ENCODE measurements around the gene TMEM131. TPM values are rescaled to one million over a fixed set of nuclear protein-coding genes. Genes with fewer than 3 reads are reported as not detected.
"Not testable (repeated sequence)": the region's sequence is repeated elsewhere in the genome, so short reads cannot be mapped to it uniquely, and the experiment has no call there.

TMEM131 gene
- total and polyA plus RNA-seq, 2 experiments from 2014 or later = 9.2 to 22.7 TPM

DNA sequence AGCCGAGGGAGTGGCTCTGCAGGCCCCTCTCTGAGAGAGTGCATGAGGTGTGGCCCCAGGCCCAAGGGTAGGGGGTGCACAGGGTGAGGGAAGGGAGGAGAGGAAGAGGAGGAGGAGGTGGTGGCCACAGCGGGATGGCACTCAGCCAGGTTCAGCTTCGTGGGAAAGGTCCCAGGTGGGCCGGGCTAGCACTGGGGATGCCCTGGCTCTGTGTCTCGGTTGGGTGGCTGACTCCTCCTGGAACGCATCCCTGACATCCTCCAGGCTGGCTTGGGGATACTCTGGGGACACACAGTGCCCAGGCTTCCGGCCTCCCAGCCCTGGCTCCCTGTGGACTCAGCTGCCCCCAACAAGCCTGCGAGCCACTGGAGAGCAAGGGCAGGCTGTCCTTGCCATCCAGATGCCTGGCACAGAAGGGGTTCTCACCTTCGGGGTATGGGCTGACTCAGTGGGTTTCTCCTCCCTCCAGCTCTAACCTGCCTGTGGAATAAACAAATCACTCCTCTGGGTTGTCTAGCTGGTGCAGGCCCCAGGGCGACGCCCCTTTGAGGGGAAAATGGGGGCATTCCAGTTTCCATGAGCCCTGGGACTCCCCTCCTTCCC lies 283.0 kb downstream of the TMEM131 start:
- no peaks in the 10 kb centered on the region for H3K4me1 ChIP-seq (ENCODE audit: insufficient read depth)
- no peaks in the 10 kb centered on the region for H3K27me3 ChIP-seq (ENCODE audit: insufficient read depth)
- Mint-ChIP-seq H3K27me3 (ENCODE audit: insufficient read depth, low read depth, poor library complexity) (peaks cover 7% of the 10 kb centered on the region), H3K4me3 (no peak overlapping the region), H3K36me3 (ENCODE audit: low read depth) (peaks cover 2% of the 10 kb centered on the region; the same call in 2 of the 3 replicates), H3K27ac (no peak overlapping the region), H3K4me1 (peaks cover 6% of the 10 kb centered on the region), H3K9me3 (no peaks in the 10 kb centered on the region; the same call in 2 of the 3 replicates)
- no peak overlapping the region for H3K27ac ChIP-seq (ENCODE audit: low read depth)
- H3K9me2 ChIP-seq (ENCODE audit: insufficient read depth) = no peaks in the 10 kb centered on the region
- no peaks in the 10 kb centered on the region for H3K79me2 ChIP-seq (replicated peaks; ENCODE audit: insufficient read depth)
- H3K4me2 ChIP-seq = no peak overlapping the region
- no peak for DNase-seq (ENCODE audit: low spot score)
- no peaks in the 10 kb centered on the region for H3F3A ChIP-seq (replicated peaks; ENCODE audit: low read depth)
- H2AFZ ChIP-seq = peak overlapping the region; percentile 47; the same call in 1 of the 2 replicates
- no peaks in the 10 kb centered on the region for H3K36me3 ChIP-seq (ENCODE audit: insufficient read depth)
- no peaks in the 10 kb centered on the region for H4K20me1 ChIP-seq (replicated peaks; ENCODE audit: insufficient read depth)
- no peak for ATAC-seq
- TF ChIP-seq EZH2phosphoT487 (IDR thresholded peaks at IDR 0.05; ENCODE audit: unreplicated experiment) (no peak), ZNF331 (CRISPR knock-in tag; IDR thresholded peaks at IDR 0.05; ENCODE audit: low read depth) (no peak), JUNB (IDR thresholded peaks at IDR 0.05; ENCODE audit: unreplicated experiment) (no peak), NANOG (IDR thresholded peaks at IDR 0.05; ENCODE audit: borderline replicate concordance) (no peak)
- no peak overlapping the region for H3K4me3 ChIP-seq

DNA sequence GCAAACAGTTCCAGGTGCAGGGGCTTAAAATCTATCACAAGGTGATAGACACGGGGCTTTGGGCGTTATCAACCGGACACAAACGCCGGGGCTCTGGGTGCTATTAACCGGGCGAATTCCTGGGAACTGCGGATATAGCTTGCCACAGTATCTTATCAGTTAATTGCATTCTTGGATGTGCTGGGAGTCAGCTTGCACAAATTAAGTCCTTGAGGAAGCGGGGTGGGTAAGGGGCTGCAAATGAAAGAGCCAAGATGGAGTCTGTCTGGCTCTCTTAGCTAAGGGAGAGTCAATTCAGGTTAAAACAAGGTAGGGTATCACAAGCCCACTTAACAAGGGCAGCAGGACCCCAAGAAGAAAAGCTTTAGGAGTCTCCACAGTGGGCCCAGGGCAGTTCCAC lies 283.6 kb downstream of the TMEM131 start:
- H3K4me1 Mint-ChIP-seq; H3K27me3 Mint-ChIP-seq (ENCODE audit: insufficient read depth, low read depth, poor library complexity); H3K27ac ChIP-seq (ENCODE audit: low read depth); H2AFZ ChIP-seq; H3F3A ChIP-seq (replicated peaks; ENCODE audit: low read depth); H3K79me2 ChIP-seq (replicated peaks; ENCODE audit: insufficient read depth); H3K4me2 ChIP-seq; H3K36me3 Mint-ChIP-seq (ENCODE audit: low read depth); H3K4me1 ChIP-seq (ENCODE audit: insufficient read depth); DNase-seq (ENCODE audit: low spot score); H3K9me2 ChIP-seq (ENCODE audit: insufficient read depth); H3K4me3 ChIP-seq; H3K27me3 ChIP-seq (ENCODE audit: insufficient read depth); ATAC-seq; H4K20me1 ChIP-seq (replicated peaks; ENCODE audit: insufficient read depth); H3K9me3 Mint-ChIP-seq; H3K36me3 ChIP-seq (ENCODE audit: insufficient read depth); H3K4me3 Mint-ChIP-seq; H3K27ac Mint-ChIP-seq: not testable (repeated sequence)

DNA sequence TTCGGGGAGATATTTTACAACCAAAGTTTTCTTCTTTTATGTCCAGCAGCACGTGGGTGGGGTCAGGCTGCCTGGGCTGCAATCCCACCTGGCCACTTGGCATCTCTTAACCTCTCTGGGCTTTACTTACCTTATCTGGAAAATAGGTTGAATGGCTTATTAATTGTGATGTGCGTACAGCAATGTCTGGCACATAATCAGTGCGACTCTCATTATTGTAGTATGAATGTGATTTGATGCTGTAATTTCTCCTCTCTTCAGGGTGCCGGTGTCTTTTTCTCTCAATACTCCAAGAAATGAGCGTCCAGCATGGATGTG lies 284.4 kb downstream of the TMEM131 start:
- Mint-ChIP-seq H3K4me3 (no peak overlapping the region), H3K9me3 (no peaks in the 10 kb centered on the region; the same call in 2 of the 3 replicates), H3K4me1 (peaks cover 6% of the 10 kb centered on the region), H3K27me3 (ENCODE audit: insufficient read depth, low read depth, poor library complexity) (peaks cover 7% of the 10 kb centered on the region), H3K36me3 (ENCODE audit: low read depth) (peaks cover 2% of the 10 kb centered on the region; the same call in 2 of the 3 replicates), H3K27ac (no peak overlapping the region)
- Histone ChIP-seq H3K27me3 (ENCODE audit: insufficient read depth) (no peaks in the 10 kb centered on the region), H4K20me1 (replicated peaks; ENCODE audit: insufficient read depth) (no peaks in the 10 kb centered on the region), H3K4me3 (no peak overlapping the region), H3K27ac (ENCODE audit: low read depth) (no peak overlapping the region), H3F3A (replicated peaks; ENCODE audit: low read depth) (no peaks in the 10 kb centered on the region), H3K36me3 (ENCODE audit: insufficient read depth) (no peaks in the 10 kb centered on the region), H3K4me1 (ENCODE audit: insufficient read depth) (no peaks in the 10 kb centered on the region), H3K4me2 (no peak overlapping the region), H3K9me2 (ENCODE audit: insufficient read depth) (no peaks in the 10 kb centered on the region), H3K79me2 (replicated peaks; ENCODE audit: insufficient read depth) (no peaks in the 10 kb centered on the region), H2AFZ (no peak overlapping the region)
- no peak for DNase-seq (ENCODE audit: low spot score)
- ATAC-seq = no peak
- TF ChIP-seq, protein P1, sequence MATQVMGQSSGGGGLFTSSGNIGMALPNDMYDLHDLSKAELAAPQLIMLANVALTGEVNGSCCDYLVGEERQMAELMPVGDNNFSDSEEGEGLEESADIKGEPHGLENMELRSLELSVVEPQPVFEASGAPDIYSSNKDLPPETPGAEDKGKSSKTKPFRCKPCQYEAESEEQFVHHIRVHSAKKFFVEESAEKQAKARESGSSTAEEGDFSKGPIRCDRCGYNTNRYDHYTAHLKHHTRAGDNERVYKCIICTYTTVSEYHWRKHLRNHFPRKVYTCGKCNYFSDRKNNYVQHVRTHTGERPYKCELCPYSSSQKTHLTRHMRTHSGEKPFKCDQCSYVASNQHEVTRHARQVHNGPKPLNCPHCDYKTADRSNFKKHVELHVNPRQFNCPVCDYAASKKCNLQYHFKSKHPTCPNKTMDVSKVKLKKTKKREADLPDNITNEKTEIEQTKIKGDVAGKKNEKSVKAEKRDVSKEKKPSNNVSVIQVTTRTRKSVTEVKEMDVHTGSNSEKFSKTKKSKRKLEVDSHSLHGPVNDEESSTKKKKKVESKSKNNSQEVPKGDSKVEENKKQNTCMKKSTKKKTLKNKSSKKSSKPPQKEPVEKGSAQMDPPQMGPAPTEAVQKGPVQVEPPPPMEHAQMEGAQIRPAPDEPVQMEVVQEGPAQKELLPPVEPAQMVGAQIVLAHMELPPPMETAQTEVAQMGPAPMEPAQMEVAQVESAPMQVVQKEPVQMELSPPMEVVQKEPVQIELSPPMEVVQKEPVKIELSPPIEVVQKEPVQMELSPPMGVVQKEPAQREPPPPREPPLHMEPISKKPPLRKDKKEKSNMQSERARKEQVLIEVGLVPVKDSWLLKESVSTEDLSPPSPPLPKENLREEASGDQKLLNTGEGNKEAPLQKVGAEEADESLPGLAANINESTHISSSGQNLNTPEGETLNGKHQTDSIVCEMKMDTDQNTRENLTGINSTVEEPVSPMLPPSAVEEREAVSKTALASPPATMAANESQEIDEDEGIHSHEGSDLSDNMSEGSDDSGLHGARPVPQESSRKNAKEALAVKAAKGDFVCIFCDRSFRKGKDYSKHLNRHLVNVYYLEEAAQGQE (IDR thresholded peaks at IDR 0.05; ENCODE audit: unreplicated experiment) = no peak
- TF ChIP-seq EZH2 (IDR thresholded peaks at IDR 0.05; ENCODE audit: low read depth, unreplicated experiment) (no peak), STAT1 (IDR thresholded peaks at IDR 0.05; ENCODE audit: unreplicated experiment) (no peak)
- TF ChIP-seq, protein P2, sequence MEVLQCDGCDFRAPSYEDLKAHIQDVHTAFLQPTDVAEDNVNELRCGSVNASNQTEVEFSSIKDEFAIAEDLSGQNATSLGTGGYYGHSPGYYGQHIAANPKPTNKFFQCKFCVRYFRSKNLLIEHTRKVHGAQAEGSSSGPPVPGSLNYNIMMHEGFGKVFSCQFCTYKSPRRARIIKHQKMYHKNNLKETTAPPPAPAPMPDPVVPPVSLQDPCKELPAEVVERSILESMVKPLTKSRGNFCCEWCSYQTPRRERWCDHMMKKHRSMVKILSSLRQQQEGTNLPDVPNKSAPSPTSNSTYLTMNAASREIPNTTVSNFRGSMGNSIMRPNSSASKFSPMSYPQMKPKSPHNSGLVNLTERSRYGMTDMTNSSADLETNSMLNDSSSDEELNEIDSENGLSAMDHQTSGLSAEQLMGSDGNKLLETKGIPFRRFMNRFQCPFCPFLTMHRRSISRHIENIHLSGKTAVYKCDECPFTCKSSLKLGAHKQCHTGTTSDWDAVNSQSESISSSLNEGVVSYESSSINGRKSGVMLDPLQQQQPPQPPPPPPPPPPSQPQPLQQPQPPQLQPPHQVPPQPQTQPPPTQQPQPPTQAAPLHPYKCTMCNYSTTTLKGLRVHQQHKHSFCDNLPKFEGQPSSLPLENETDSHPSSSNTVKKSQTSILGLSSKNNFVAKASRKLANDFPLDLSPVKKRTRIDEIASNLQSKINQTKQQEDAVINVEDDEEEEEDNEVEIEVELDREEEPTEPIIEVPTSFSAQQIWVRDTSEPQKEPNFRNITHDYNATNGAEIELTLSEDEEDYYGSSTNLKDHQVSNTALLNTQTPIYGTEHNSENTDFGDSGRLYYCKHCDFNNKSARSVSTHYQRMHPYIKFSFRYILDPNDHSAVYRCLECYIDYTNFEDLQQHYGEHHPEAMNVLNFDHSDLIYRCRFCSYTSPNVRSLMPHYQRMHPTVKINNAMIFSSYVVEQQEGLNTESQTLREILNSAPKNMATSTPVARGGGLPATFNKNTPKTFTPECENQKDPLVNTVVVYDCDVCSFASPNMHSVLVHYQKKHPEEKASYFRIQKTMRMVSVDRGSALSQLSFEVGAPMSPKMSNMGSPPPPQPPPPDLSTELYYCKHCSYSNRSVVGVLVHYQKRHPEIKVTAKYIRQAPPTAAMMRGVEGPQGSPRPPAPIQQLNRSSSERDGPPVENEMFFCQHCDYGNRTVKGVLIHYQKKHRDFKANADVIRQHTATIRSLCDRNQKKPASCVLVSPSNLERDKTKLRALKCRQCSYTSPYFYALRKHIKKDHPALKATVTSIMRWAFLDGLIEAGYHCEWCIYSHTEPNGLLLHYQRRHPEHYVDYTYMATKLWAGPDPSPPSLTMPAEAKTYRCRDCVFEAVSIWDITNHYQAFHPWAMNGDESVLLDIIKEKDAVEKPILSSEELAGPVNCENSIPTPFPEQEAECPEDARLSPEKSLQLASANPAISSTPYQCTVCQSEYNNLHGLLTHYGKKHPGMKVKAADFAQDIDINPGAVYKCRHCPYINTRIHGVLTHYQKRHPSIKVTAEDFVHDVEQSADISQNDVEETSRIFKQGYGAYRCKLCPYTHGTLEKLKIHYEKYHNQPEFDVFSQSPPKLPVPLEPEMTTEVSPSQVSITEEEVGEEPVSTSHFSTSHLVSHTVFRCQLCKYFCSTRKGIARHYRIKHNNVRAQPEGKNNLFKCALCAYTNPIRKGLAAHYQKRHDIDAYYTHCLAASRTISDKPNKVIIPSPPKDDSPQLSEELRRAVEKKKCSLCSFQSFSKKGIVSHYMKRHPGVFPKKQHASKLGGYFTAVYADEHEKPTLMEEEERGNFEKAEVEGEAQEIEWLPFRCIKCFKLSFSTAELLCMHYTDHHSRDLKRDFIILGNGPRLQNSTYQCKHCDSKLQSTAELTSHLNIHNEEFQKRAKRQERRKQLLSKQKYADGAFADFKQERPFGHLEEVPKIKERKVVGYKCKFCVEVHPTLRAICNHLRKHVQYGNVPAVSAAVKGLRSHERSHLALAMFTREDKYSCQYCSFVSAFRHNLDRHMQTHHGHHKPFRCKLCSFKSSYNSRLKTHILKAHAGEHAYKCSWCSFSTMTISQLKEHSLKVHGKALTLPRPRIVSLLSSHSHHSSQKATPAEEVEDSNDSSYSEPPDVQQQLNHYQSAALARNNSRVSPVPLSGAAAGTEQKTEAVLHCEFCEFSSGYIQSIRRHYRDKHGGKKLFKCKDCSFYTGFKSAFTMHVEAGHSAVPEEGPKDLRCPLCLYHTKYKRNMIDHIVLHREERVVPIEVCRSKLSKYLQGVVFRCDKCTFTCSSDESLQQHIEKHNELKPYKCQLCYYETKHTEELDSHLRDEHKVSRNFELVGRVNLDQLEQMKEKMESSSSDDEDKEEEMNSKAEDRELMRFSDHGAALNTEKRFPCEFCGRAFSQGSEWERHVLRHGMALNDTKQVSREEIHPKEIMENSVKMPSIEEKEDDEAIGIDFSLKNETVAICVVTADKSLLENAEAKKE (CRISPR knock-in tag; IDR thresholded peaks at IDR 0.05) = no peak
